Endometrium (tissue), 2 donors: ENCODE data around the gene PARP1.

Experiments used
- FAIRE-seq: peaks from 2 replicates; lab custom pipeline; 2012; peaks lifted over from hg19 to GRCh38; lab: Jason Lieb, UNC
- donor health status: control.
- donor health status: control.

PARP1 gene

DNA sequence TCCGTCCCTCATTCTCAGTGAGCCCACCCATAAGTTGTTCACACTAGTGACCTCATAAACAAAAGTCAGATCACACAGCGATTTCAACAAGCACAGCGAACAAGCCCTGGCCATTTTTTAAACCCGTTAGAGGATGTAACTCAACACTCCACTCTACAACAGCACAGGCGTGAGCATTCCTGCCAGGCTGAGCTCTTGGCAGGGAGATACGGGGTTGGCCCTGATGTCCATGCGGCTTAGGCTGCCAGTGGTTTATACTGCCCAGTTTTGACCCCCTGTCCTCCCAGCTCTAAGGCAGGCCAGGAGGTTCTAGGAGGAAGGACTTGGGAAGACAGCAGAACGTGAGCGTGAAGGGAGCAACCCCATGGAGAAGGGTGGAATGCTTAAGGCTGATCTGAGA is 35.0 kb downstream of the PARP1 start:
- FAIRE-seq, result no peak

- no peak for FAIRE-seq
Observed at GRCh38 chr1:226371866-226372490, 35.9 kb downstream of the PARP1 start.

DNA sequence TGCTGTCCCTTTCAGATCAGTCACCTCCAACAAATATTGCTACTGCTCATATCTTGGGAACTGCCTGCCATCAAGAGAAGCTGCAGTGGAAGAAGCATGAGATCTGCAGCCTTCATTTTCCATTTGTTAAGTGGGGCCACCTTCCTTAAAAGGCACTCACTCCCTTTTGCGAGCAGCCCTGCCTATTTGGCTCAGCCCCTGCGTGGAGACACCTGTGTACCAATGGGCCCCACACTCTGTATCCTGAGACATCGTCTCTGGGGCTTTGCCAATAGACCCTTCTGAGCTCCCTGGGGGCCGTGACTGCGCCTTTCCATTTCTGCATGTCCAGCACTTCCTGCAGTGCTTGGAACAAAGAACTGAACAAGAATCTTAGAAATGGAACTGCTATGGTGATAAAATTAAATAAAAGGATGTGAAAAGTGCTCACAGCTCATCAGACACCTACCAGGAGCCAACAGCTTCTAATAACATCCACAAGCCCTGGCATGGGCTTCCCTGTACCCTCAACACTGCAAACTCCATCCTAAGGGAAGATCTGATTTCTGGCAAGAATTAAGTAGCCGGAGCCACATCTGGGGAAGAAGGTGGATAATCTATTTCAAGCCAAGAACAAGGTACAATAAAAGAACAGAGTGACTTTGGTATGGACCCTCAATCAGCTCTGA is 36.7 kb downstream of the PARP1 start:
- FAIRE-seq, result no peak

GRCh38 chr1:226370144-226370923 is 37.6 kb downstream of the PARP1 start:
- FAIRE-seq, result no peak

GRCh38 chr1:226369110-226369509 is 38.8 kb downstream of the PARP1 start:
- FAIRE-seq, result no peak

DNA sequence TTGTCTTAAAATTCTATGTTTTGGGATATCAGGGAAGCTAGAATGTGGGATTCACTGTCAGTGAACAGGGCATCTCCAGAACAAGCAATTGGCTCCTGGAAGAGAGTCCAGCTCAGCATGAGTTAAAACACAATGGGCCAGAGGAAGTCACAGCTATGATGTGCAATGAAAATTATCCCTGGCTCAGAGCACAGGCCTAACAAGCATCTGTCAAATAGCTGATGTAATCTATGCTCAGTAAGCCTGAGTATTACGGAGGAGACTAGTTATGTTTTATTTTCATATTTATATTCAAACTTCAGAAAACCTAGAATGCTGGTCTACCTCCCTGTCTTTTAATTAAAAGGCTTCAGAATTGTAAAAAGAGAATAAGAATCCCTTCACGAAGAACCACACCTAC is 41.6 kb downstream of the PARP1 start:
- FAIRE-seq, result no peak

DNA sequence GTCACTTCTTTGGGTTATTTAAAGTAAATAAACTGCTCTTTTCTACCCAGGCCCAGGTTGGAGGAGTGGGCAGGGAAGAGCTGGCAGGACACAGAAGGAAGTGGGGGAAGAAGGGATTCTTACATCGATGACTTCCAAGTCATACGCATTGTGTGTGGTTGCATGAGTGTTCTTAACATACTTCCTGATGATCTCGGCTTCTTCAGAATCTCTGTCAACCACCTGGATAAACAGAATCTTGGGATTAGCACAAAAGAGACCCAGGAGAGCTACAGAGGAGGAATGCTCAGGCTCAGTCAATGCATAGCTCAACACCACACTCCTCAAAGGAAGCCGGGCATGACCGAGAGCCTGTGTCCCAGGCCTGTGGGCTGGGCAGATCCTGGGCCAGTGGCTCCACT is 42.1 kb downstream of the PARP1 start:
- no peak for FAIRE-seq

DNA sequence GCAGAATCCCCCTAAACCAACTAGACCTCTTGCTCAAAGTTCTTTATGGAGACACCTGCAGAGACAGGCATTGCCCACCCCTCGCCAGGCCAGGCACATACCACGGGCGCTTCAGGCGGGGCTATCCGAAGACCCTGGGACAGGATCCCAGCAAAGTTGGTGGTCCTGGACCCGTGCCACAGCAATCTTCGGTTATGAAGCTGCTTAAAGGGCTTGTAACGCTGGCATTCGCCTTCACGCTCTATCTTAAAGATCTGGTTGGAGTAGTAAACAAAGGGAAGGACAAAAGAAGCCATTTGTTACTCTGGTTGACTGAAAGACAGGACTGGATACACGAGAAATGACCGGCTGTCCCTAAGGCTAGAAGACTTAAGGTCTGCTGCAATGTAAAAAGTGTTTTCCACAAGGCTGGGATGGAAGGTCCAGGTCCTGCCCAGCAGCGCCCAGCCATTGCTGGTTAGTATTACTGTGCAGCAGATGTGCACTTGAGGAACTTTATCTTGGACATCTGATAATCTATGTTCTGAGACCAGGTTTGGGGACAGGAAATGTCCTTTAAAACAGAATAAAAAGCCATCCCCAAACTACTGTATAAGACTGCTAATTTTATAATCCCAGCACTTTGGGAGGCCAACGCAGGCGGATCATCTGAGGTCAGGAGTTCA is 42.9 kb downstream of the PARP1 start:
- no peak for FAIRE-seq

- no peak for FAIRE-seq
Observed at GRCh38 chr1:226364514-226364899, 43.4 kb downstream of the PARP1 start.

- FAIRE-seq, result no peak
Observed at GRCh38 chr1:226363801-226364513, 43.9 kb downstream of the PARP1 start.

DNA sequence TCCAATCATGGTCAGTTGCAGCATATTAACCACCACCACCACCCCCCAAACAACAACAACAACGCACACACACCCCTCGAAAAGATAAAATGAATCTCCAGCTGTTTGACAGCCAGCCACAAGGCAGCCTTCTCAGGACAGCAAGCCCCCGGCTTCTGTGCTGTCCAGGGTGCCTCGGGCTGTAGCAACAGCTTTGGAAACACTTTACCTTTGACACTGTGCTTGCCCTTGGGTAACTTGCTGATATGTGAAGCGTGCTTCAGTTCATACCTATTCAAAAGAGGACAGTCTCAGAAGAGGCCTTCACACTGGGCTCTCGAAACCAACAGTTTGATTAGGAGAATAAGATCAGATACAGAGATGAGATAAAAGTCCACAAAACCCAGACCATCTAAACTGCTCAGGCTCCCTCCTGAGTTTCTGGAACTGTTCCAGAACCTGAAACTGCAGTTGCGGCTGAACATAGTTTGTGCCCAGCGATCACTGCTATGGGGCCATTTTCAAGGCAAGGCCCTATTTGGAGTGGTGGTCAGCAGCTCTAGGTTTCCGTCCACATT is 44.9 kb downstream of the PARP1 start:
- no peak for FAIRE-seq

DNA sequence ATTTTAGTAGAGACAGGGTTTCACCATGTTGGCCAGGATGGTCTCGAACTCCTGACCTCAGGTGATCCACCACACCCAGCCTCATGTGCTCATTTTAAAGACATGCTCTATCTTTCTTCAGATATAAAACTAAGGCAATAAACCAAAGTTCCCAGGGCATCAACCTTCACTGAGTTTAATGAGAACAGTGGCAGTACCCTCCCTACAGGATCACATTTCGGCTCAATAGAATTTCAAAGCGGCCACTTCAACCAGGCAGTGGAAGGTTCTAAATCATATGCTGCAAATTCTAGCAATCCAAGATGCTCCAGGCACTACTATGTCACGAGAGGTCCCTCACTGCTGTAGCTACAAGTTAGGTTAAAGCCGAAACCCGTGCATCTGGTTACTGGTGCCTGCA is 45.5 kb downstream of the PARP1 start:
- no peak for FAIRE-seq

DNA sequence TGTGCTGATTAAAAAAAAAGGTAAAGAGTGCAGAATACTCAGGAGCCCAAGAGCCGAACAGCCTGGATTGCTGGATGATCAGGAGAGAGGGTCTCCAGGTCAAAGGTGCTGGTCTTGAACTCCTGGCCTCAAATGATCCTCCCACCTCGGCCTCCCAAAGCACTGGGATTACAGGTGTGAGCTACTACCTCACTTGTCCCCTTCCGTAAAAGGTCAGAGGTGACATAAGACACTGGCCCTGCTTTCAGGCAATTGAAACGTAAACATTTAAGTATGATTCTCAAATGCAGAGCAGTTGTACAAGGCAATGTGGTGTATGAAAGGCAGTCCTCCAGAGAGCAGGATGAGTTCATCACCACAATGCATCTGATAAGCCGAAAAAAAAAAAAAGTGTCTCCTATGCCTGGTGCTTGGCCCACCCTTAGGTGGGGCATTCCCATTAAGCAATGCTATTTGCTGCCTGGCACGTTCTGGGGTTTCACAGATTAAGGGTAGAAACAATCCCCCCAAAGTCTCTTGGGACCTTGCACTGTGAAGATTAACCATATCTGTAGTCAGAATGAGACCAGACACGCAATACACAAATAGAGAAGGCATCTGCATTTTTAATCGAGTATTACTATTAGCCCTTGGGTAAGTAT is 47.7 kb downstream of the PARP1 start:
- no peak for FAIRE-seq

DNA sequence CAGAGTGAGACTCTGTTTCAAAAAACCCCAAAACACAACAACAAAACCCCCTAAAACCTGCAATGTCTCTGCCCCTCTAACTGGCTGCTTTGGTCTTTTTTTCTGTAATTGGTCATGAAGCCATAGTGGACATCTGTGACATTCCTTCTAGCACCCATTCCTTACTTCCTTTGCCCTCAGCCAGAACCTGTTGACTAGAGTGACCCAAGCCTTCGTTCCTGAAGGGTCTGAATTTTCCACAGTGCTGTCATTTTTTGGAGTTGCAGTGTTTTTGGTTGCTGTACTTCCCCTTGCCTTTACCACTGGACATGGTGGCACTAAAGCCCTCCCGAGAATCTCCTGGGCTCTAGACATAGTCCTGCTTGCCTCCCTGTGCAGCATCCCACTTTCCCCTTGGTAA is 50.5 kb downstream of the PARP1 start:
- no peak for FAIRE-seq

DNA sequence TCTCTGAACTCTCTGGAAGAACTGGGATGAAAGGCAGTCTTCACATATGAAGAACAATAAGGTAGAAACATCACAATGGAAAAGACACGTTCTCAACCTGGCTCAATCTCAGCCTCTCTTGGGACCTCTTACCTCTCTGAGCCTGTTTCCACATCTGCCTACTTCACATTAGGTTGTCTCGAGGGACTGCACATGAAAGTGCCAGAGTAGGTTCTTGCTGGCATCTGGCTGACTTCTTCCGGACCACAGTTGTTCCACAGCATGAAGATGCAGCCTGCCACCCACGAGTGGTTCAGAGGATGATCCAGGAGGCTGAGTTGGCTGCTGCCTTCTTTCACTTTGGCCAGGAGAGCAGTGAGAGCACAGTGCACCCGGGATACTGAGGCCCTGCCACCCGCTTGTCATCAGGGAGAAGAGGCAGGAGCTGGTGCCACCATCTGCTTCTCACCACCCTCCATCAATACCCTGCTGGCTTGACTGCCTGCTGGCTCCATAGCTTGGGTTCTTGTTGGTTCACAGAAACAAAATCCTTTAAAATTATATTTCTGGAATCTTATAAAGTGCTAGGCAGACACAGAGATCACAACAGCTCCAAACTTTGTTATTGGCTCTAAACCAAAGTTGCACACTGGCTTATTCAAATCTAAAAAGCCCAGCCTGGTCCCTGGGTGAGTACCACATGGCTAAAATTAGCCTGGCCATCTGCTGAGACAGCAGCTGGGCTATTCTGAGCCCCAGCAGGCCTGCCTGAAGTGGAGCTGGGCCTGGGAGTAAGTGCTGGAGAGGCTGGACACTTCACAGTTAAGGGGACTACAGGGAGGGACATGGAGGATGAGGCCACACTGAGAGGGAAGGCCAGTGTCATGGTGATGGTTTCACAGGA is 52.0 kb downstream of the PARP1 start:
- FAIRE-seq, result no peak

DNA sequence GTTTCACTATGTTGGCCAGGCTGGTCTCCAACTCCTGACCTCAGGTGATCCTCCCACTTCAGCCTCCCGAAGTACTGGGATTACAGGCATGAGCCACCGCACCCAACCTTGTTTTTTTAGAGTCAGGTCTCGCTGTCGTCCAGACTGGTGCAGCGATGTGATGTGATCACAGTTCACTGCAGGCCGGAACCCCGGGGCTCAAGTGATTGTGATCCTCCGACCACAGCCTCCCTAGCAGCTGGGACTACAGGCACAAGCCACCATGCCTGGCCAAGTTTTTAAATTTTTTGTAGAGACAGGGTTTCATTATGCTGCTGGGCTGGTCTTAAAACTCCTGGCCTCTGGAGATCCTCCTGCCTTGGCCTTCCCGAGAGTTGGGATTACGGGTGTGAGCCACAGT is 52.9 kb downstream of the PARP1 start:
- no peak for FAIRE-seq

GRCh38 chr1:226353698-226354525 is 54.0 kb downstream of the PARP1 start:
- FAIRE-seq, result no peak

GRCh38 chr1:226351709-226352108 is 56.2 kb downstream of the PARP1 start:
- FAIRE-seq, result no peak

- no peak for FAIRE-seq
Observed at GRCh38 chr1:226350519-226350865, 57.4 kb downstream of the PARP1 start.
